ENCODE results near the gene CDC27. TPM values are rescaled to one million over a fixed set of nuclear protein-coding genes. Genes with fewer than 3 reads are reported as not detected.

Gene CDC27
- total and polyA plus RNA-seq, 2 of the 4 experiments (the other 2 are of a cell fraction) = 47.7 to 190 TPM

- intact Hi-C loops (cut with micrococcal nuclease) = no loop called here
- H3K56ac ChIP-seq (ENCODE audit: extremely low read depth, insufficient read depth, low read length) = no peak overlapping the region
These were observed 24.0 kb downstream of the CDC27 start for GRCh38 chr17:47165137-47165536.

More at GRCh38 chr17:47165137-47165536, 24.0 kb downstream of the CDC27 start:
- no peaks in the 10 kb centered on the region for H3K9me3 ChIP-seq (ENCODE audit: control insufficient read depth, insufficient read depth, low read length)
- H4K20me1 ChIP-seq (ENCODE audit: insufficient read depth, low read length) = peaks cover 4% of the 10 kb centered on the region; the same call in 1 of the 2 replicates
- no peak overlapping the region for H2BK5ac ChIP-seq (ENCODE audit: low read depth, low read length, poor library complexity, severe bottlenecking)
- POLR2A ChIA-PET (ENCODE audit: unreplicated experiment) = no interaction called here
- no peak for TF ChIP-seq POLR2A (IDR thresholded peaks at IDR 0.05; ENCODE audit: low read depth, low read length)
- no peak overlapping the region for H2AK9ac ChIP-seq (replicated peaks; ENCODE audit: low read depth, low read length, poor library complexity)
- peaks cover 31% of the 10 kb centered on the region for H3K36me3 ChIP-seq (ENCODE audit: control insufficient read depth, insufficient read depth, low read length)
- no peak overlapping the region for H4K8ac ChIP-seq (ENCODE audit: low read depth in 2 of 2, low read length in 2 of 2)
- in situ Hi-C loops (cut with MboI; ENCODE audit: low sequenced_read_pairs) = loop anchor here (25.0 kb wide), 1 partner anchor 447 kb away; no protein-coding TSS in a partner anchor
- H3K18ac ChIP-seq (ENCODE audit: low read depth, low read length) = no peak overlapping the region
- H3K79me1 ChIP-seq (ENCODE audit: low read depth in 1 of 2, low read length in 2 of 2) = peaks cover 24 to 34% of the 10 kb centered on the region in 2 experiments
- no peak overlapping the region for H2BK15ac ChIP-seq (ENCODE audit: low read depth, low read length)
- H2AK5ac ChIP-seq (ENCODE audit: low read depth, low read length) = no peak overlapping the region
- H3K27me3 ChIP-seq (ENCODE audit: control insufficient read depth, insufficient read depth, low read length) = no peaks in the 10 kb centered on the region
- H3K14ac ChIP-seq (replicated peaks; ENCODE audit: low read depth, low read length) = no peak overlapping the region
- CTCF ChIA-PET = no interaction called here
- DNase-seq (no peak), ATAC-seq (ENCODE audit: low read depth) (no peak)
- H2AFZ ChIP-seq (replicated peaks; ENCODE audit: low read length, poor library complexity) = no peak overlapping the region
- no peak overlapping the region for H3K23ac ChIP-seq (ENCODE audit: low read depth, low read length)
- no peak overlapping the region for H2BK120ac ChIP-seq (ENCODE audit: low read depth, low read length)
- no TSS peak for BruUV-seq (replicated peaks)
- no peak overlapping the region for H3K4me2 ChIP-seq (ENCODE audit: low read depth, low read length)
- no peak overlapping the region for H4K91ac ChIP-seq (ENCODE audit: insufficient read depth, low read depth, low read length)
- no CpG with 5 or more reads among the region's 2 CpGs for WGBS, 2 experiments (ENCODE audit: extremely low coverage in 2 of 2, insufficient read length in 1 of 2)
- H3K4ac ChIP-seq (ENCODE audit: low read depth, low read length) = no peak overlapping the region
- H3K27ac ChIP-seq (ENCODE audit: insufficient read depth, low read length) = no peak overlapping the region
- dilution Hi-C loops (cut with HindIII; ENCODE audit: low sequenced_read_pairs, unreplicated experiment) = no loop called here
- peaks cover 4% of the 10 kb centered on the region; the same call in 1 of the 2 replicates for H3K9me1 ChIP-seq (ENCODE audit: insufficient read depth, low read length)
- H3K9ac ChIP-seq (ENCODE audit: low read depth, low read length) = no peak overlapping the region
- no peak overlapping the region for H4K5ac ChIP-seq (ENCODE audit: low read depth, low read length)
- no peak overlapping the region for H2BK20ac ChIP-seq (ENCODE audit: low read depth, low read length)
- no peak overlapping the region for H3K4me3 ChIP-seq (ENCODE audit: insufficient read depth, low read depth, low read length)
- no peaks in the 10 kb centered on the region for H3K4me1 ChIP-seq (ENCODE audit: control insufficient read depth, insufficient read depth, low read length)
